ENCODE data around the gene GGTLC1.

Gene GGTLC1

DNA sequence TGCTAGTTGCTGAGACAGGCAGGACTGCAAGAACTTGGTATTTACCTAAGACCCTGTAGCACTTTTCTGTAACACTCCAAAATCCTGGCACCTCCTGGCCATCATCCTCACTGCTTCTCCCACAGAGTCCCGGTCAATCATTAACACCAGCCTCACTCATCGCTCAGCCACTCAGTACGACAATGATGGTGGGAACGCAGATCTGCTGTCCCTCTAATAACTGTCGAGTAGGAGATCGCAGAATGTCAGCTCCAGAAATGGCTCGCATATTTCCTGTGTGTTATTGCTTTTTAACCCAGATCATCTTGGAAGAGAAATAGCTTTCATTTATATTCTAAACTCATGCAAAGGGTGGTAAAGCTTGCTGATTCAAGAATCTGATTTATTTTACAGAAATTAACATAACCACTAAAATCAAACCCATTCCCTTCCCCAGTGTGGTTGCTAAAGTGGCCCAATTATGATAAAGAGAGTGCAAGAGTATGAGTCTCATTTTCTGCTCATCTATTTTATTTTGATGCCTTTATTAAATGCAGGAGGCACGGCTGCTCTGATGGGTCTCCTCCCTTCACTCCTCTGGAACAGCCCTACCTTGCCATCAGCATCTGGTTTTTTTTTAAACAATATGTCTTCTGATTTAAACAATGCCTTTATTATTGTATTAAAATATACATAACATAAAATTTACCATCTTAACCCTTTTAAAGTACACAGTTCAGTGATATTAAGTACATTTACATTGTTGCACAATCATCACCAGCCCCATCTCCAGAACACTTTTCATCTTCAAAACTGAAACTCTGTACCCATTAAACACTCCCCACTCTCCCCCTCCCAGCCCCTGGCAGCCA is 28.3 kb upstream of the GGTLC1 start:
- TF ChIP-seq, protein P1, sequence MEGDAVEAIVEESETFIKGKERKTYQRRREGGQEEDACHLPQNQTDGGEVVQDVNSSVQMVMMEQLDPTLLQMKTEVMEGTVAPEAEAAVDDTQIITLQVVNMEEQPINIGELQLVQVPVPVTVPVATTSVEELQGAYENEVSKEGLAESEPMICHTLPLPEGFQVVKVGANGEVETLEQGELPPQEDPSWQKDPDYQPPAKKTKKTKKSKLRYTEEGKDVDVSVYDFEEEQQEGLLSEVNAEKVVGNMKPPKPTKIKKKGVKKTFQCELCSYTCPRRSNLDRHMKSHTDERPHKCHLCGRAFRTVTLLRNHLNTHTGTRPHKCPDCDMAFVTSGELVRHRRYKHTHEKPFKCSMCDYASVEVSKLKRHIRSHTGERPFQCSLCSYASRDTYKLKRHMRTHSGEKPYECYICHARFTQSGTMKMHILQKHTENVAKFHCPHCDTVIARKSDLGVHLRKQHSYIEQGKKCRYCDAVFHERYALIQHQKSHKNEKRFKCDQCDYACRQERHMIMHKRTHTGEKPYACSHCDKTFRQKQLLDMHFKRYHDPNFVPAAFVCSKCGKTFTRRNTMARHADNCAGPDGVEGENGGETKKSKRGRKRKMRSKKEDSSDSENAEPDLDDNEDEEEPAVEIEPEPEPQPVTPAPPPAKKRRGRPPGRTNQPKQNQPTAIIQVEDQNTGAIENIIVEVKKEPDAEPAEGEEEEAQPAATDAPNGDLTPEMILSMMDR (IDR thresholded peaks at IDR 0.05; ENCODE audit: insufficient read depth, low read length, poor library complexity, severe bottlenecking): no peak
- no peak for TF ChIP-seq EZH2phosphoT487 (conservative IDR thresholded peaks at IDR 0.05; ENCODE audit: low read length)
- H3K4me2 ChIP-seq (ENCODE audit: low read depth, low read length, poor library complexity, severe bottlenecking): no peak overlapping the region

GRCh38 chr20:24013953-24014352 is 25.4 kb upstream of the GGTLC1 start:
- Histone ChIP-seq H3K27ac (ENCODE audit: low read depth, low read length) (no peak overlapping the region), H2AFZ (ENCODE audit: low read depth, low read length, severe bottlenecking) (no peak overlapping the region), H3K9me2 (replicated peaks; ENCODE audit: insufficient read depth, low read length) (no peaks in the 10 kb centered on the region), H3K9ac (ENCODE audit: low read length) (no peak overlapping the region), H4K20me1 (ENCODE audit: low read depth, low read length) (no peaks in the 10 kb centered on the region), H3K36me3 (ENCODE audit: low read length) (no peaks in the 10 kb centered on the region), H3F3A (ENCODE audit: insufficient read depth) (no peaks in the 10 kb centered on the region), H3K4me3 (ENCODE audit: insufficient read depth, low read length, poor library complexity, severe bottlenecking) (no peak overlapping the region), H3K79me2 (ENCODE audit: insufficient read depth, low read length) (no peaks in the 10 kb centered on the region), H3K9me3 (ENCODE audit: insufficient read depth, low read length) (no peaks in the 10 kb centered on the region), H3K27me3 (ENCODE audit: low read length) (no peaks in the 10 kb centered on the region), H3K4me2 (ENCODE audit: low read depth, low read length, poor library complexity, severe bottlenecking) (no peak overlapping the region)
- TF ChIP-seq, protein P1 (IDR thresholded peaks at IDR 0.05; ENCODE audit: insufficient read depth, low read length, poor library complexity, severe bottlenecking): no peak
- TF ChIP-seq EZH2phosphoT487 (conservative IDR thresholded peaks at IDR 0.05; ENCODE audit: low read length): no peak

More for the DNA sequence above, 28.3 kb upstream of the GGTLC1 start:
- no peak overlapping the region for H3K27ac ChIP-seq (ENCODE audit: low read depth, low read length)
- H3K9me2 ChIP-seq (replicated peaks; ENCODE audit: insufficient read depth, low read length): no peaks in the 10 kb centered on the region
- no peaks in the 10 kb centered on the region for H4K20me1 ChIP-seq (ENCODE audit: low read depth, low read length)
- H3K36me3 ChIP-seq (ENCODE audit: low read length): no peaks in the 10 kb centered on the region
- H3K27me3 ChIP-seq (ENCODE audit: low read length): no peaks in the 10 kb centered on the region
- H2AFZ ChIP-seq (ENCODE audit: low read depth, low read length, severe bottlenecking): no peak overlapping the region
- no peaks in the 10 kb centered on the region for H3K9me3 ChIP-seq (ENCODE audit: insufficient read depth, low read length)
- H3K9ac ChIP-seq (ENCODE audit: low read length): no peak overlapping the region
- H3K4me3 ChIP-seq (ENCODE audit: insufficient read depth, low read length, poor library complexity, severe bottlenecking): no peak overlapping the region
- no peaks in the 10 kb centered on the region for H3F3A ChIP-seq (ENCODE audit: insufficient read depth)
- no peaks in the 10 kb centered on the region for H3K79me2 ChIP-seq (ENCODE audit: insufficient read depth, low read length)

- Histone ChIP-seq H3K27me3 (ENCODE audit: low read length) (no peaks in the 10 kb centered on the region), H3K9me2 (replicated peaks; ENCODE audit: insufficient read depth, low read length) (no peaks in the 10 kb centered on the region), H2AFZ (ENCODE audit: low read depth, low read length, severe bottlenecking) (no peak overlapping the region), H3K9me3 (ENCODE audit: insufficient read depth, low read length) (no peaks in the 10 kb centered on the region), H3K36me3 (ENCODE audit: low read length) (no peaks in the 10 kb centered on the region), H3K4me3 (ENCODE audit: insufficient read depth, low read length, poor library complexity, severe bottlenecking) (no peak overlapping the region), H3K79me2 (ENCODE audit: insufficient read depth, low read length) (no peaks in the 10 kb centered on the region), H3K4me2 (ENCODE audit: low read depth, low read length, poor library complexity, severe bottlenecking) (no peak overlapping the region), H3F3A (ENCODE audit: insufficient read depth) (no peaks in the 10 kb centered on the region), H3K9ac (ENCODE audit: low read length) (no peak overlapping the region), H4K20me1 (ENCODE audit: low read depth, low read length) (no peaks in the 10 kb centered on the region), H3K27ac (ENCODE audit: low read depth, low read length) (no peak overlapping the region)
- TF ChIP-seq EZH2phosphoT487 (conservative IDR thresholded peaks at IDR 0.05; ENCODE audit: low read length): no peak
- TF ChIP-seq, protein P1 (IDR thresholded peaks at IDR 0.05; ENCODE audit: insufficient read depth, low read length, poor library complexity, severe bottlenecking): no peak
These were observed 22.7 kb upstream of the GGTLC1 start for GRCh38 chr20:24011282-24011681.

Measured in SU-DHL-6 (cell line).